GM19452 (cell line): ENCODE results near the gene PTPRN2.

Source experiments
- ATAC-seq: cut with Tn5 transposase; IDR thresholded peaks from one replicate; pipeline ENCODE4 v1.9.1; 2021; ENCODE audit not compliant: unreplicated experiment

The PTPRN2 gene

GRCh38 chr7:157550300-157551275 lies 1037.0 kb downstream of the PTPRN2 start:
- no peak for ATAC-seq

GRCh38 chr7:157549612-157550299 lies 1037.9 kb downstream of the PTPRN2 start:
- ATAC-seq = no peak

GRCh38 chr7:157548691-157549303 lies 1038.8 kb downstream of the PTPRN2 start:
- no peak for ATAC-seq

GRCh38 chr7:157547611-157548010 lies 1040.0 kb downstream of the PTPRN2 start:
- ATAC-seq = no peak

GRCh38 chr7:157547102-157547501 lies 1040.5 kb downstream of the PTPRN2 start:
- ATAC-seq = no peak

GRCh38 chr7:157545681-157546060 lies 1042.0 kb downstream of the PTPRN2 start:
- ATAC-seq = no peak

GRCh38 chr7:157544980-157545680 lies 1042.5 kb downstream of the PTPRN2 start:
- no peak for ATAC-seq

- ATAC-seq = no peak
Observed at GRCh38 chr7:157544226-157544625, 1043.4 kb downstream of the PTPRN2 start.

- ATAC-seq = no peak
Observed at GRCh38 chr7:157543791-157544190, 1043.8 kb downstream of the PTPRN2 start.

GRCh38 chr7:157543276-157543675 lies 1044.3 kb downstream of the PTPRN2 start:
- no peak for ATAC-seq

GRCh38 chr7:157542068-157543021 lies 1045.3 kb downstream of the PTPRN2 start:
- ATAC-seq = no peak

GRCh38 chr7:157541295-157542067 lies 1046.1 kb downstream of the PTPRN2 start:
- no peak for ATAC-seq

- ATAC-seq = no peak
Observed at GRCh38 chr7:157540606-157541294, 1046.9 kb downstream of the PTPRN2 start.

- ATAC-seq = no peak
Observed at GRCh38 chr7:157540020-157540419, 1047.6 kb downstream of the PTPRN2 start.

GRCh38 chr7:157539521-157539920 lies 1048.1 kb downstream of the PTPRN2 start:
- ATAC-seq = no peak

- no peak for ATAC-seq
Observed at GRCh38 chr7:157538735-157539134, 1048.9 kb downstream of the PTPRN2 start.

- ATAC-seq = no peak
Observed at GRCh38 chr7:157538321-157538720, 1049.3 kb downstream of the PTPRN2 start.

- ATAC-seq = no peak
Observed at GRCh38 chr7:157537056-157537455, 1050.6 kb downstream of the PTPRN2 start.

GRCh38 chr7:157532068-157532467 lies 1055.6 kb downstream of the PTPRN2 start:
- ATAC-seq = no peak
